Activated B cell treated with CpG ODN at 0.5 μM for 24 hours (primary cell): ENCODE measurements around the gene GPR3. TPM values are rescaled to one million over a fixed set of nuclear protein-coding genes. Genes with fewer than 3 reads are reported as not detected.

Source experiments
- ATAC-seq: fragments of 200-7000 bp; cut with Tn5 transposase; one replicate; pipeline ENCODE4 v1.10.0; 2021; ENCODE audit warnings: low read depth, mild to moderate bottlenecking, moderate library complexity
- CTCF ChIA-PET: fragments of 350-600 bp; sonication (Branson Sonifier 250); formaldehyde crosslinking; loops from one replicate; lab custom pipeline; 2021; ENCODE audit warnings: antibody characterized with exemption; lab: Charles Lee
- POLR2A ChIA-PET: fragments of 350-600 bp; sonication (Branson Sonifier 250); formaldehyde crosslinking; loops from one replicate; lab custom pipeline; 2021; ENCODE audit warnings: antibody characterized with exemption; lab: Charles Lee
- DNase-seq: peaks from one replicate; pipeline ENCODE4 v3.0.0; 2022
- H3K27ac Mint-ChIP-seq: one replicate; pipeline ENCODE4 v1.8.0; 2020; ENCODE audit warnings: mixed read lengths
- H3K27me3 Mint-ChIP-seq: one replicate; pipeline ENCODE4 v1.8.0; 2021; ENCODE audit warnings: mixed read lengths
- H3K36me3 Mint-ChIP-seq: one replicate; pipeline ENCODE4 v1.8.0; 2021; ENCODE audit warnings: low read depth, mixed read lengths
- H3K4me1 Mint-ChIP-seq: one replicate; pipeline ENCODE4 v1.8.0; 2021; ENCODE audit warnings: mixed read lengths
- H3K4me3 Mint-ChIP-seq: one replicate; pipeline ENCODE4 v1.8.0; 2020; ENCODE audit warnings: mild to moderate bottlenecking, mixed read lengths
- H3K9me3 Mint-ChIP-seq: one replicate; pipeline ENCODE4 v1.8.0; 2020; ENCODE audit warnings: mixed read lengths
- CTCF ChIP-seq: fragments of 200-600 bp; IDR thresholded peaks from one replicate; pipeline ENCODE4 v1.8.0; 2022; ENCODE audit warnings: antibody characterized with exemption, mild to moderate bottlenecking
- intact Hi-C: fragments of 100-400 bp; cut with micrococcal nuclease; formaldehyde crosslinking; loops from one replicate; pipeline ENCODE4 v1.15.1; 2024
- total RNA-seq: library from RNA; stranded (reverse); gene quantifications from 2 replicates; pipeline ENCODE4 v1.2.3, GENCODE V29; 2022

The GPR3 gene
- total RNA-seq, 1 donor from 2014 or later = 0.11 TPM

DNA sequence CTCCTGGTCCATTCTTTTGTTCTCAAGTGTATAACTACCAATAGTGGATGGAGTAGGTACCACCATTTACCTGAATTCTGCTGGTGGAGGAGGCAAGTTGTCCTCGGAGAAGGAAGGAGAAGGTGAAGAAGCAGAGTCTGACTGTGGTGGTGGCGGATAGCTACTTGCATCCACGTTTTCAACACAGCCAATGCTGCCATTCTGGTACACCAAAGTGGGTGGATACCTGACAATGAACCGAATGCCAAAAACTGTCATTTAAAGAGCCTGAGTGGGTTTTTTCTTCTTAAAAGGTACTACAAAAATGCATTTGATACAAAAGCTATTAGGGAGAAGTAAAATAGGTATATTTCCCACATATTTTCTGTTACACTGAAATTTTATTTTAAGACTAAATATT lies 20.1 kb downstream of the GPR3 start:
- TF ChIP-seq CTCF = no peak
- Mint-ChIP-seq H3K27me3 (no peaks in the 10 kb centered on the region), H3K27ac (peak overlapping the region; percentile 53), H3K4me3 (no peak overlapping the region), H3K36me3 (peaks cover 91% of the 10 kb centered on the region), H3K4me1 (peaks cover 44% of the 10 kb centered on the region), H3K9me3 (no peaks in the 10 kb centered on the region)
- ChIA-PET POLR2A (interaction anchor here (1.6 kb wide), 1 partner anchor 113 kb away, joined by 3 read pairs; no protein-coding TSS in a partner anchor), CTCF (interaction anchor here (0.7 to 1.0 kb wide), 2 partner anchors 33 to 257 kb away, joined by 3 to 6 read pairs; no protein-coding TSS in a partner anchor)
- intact Hi-C loops = no loop called here
- no peak for ATAC-seq
- no peak for DNase-seq

- ATAC-seq = no peak
- Mint-ChIP-seq H3K36me3 (peaks cover 88% of the 10 kb centered on the region), H3K9me3 (no peaks in the 10 kb centered on the region), H3K27me3 (no peaks in the 10 kb centered on the region), H3K4me1 (peaks cover 44% of the 10 kb centered on the region), H3K4me3 (no peak overlapping the region), H3K27ac (peak overlapping the region; percentile 53)
- DNase-seq = no peak
- ChIA-PET POLR2A (interaction anchor here (0.8 to 1.6 kb wide), 2 partner anchors 113 to 143 kb away, joined by 3 to 6 read pairs; no protein-coding TSS in a partner anchor), CTCF (interaction anchor here (0.7 to 1.0 kb wide), 3 partner anchors 9 to 256 kb away, joined by 3 to 6 read pairs (median 4); no protein-coding TSS in a partner anchor)
- TF ChIP-seq CTCF = no peak
- intact Hi-C loops = no loop called here
These were observed 20.6 kb downstream of the GPR3 start for GRCh38 chr1:27413004-27413403.

DNA sequence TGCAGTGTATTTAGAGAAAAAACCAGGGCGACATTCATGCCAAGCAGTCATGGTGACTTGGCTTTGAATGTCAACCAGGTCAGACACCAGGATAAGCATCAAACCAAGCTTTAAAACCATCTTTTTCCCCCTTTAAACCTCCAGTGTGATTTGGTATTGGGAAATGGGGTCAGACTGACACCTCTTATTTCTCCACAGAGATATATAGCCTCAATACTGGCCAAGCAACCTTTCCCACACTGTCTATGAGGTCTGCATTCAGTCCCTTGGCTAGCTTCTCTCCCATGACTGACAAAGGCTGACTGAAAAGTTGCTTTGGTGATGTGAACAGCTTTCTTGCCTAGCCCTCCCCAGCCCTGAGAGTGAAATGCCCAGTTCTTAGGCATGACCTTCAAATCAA lies 21.7 kb downstream of the GPR3 start:
- ChIA-PET CTCF (interaction anchor here (0.8 to 1.8 kb wide), 4 partner anchors 10 to 255 kb away, joined by 3 to 5 read pairs (median 4); partner anchors contain the start of gene AHDC1), POLR2A (interaction anchor here (0.6 to 1.2 kb wide), 2 partner anchors 78 to 111 kb away, joined by 3 to 4 read pairs; no protein-coding TSS in a partner anchor)
- Mint-ChIP-seq H3K4me3 (no peak overlapping the region), H3K27me3 (no peaks in the 10 kb centered on the region), H3K4me1 (peaks cover 48% of the 10 kb centered on the region), H3K36me3 (peaks cover 89% of the 10 kb centered on the region), H3K27ac (peak overlapping the region; percentile 42), H3K9me3 (no peaks in the 10 kb centered on the region)
- intact Hi-C loops = no loop called here
- ATAC-seq (no peak), DNase-seq (no peak)
- TF ChIP-seq CTCF = no peak

DNA sequence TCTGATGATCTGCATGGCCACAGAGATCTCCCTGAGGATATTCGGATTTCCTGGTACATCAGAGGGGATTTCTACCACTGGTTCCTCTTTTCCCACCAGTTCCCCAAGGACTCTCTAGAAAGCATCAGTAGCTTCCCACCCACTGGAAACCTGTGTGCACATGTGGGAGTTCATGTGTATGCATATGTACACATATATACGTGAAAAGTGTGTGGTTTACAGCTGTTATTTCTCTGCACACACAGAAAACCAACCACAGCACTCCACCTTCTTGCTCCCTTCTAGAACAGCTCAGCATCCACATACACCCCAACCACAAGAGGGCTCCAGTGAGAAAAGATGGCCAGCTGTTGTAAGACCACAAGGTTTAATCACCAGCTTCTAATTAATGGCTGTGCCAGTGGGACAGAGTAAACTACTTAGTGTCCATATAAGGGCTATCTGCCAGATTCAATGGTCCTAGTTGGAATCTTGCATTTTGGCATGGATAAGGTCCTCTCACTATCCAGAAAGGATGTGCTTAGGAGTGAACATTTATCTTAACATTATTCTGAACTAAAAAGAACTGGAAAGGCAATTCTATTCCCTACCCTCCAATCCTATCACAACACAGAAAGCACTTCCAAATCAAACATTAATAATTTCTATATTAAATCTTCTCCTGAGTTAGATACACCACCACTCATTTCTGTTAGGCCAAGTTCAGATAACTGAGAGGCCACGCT lies 24.1 kb downstream of the GPR3 start:
- Mint-ChIP-seq H3K9me3 (no peaks in the 10 kb centered on the region), H3K4me3 (peak overlapping the region; percentile 32), H3K4me1 (peaks cover 55% of the 10 kb centered on the region), H3K27ac (peak overlapping the region; percentile 89), H3K36me3 (peaks cover 73% of the 10 kb centered on the region), H3K27me3 (no peaks in the 10 kb centered on the region)
- POLR2A ChIA-PET = interaction anchor here (0.5 to 2.3 kb wide), 13 partner anchors 11 to 188 kb away, joined by 3 to 11 read pairs (median 4); partner anchors contain the start of genes AHDC1 and WASF2
- CTCF ChIA-PET = interaction anchor here (0.5 to 2.2 kb wide), 32 partner anchors 8 to 246 kb away, joined by 3 to 24 read pairs (median 4); partner anchors contain the start of genes AHDC1 and WASF2
- intact Hi-C loops = loop anchor here (1.0 to 2.0 kb wide), 6 partner anchors 13 to 190 kb away; partner anchors contain the start of gene WASF2
- ATAC-seq = peak; percentile 52
- TF ChIP-seq CTCF = no peak
- no peak for DNase-seq

DNA sequence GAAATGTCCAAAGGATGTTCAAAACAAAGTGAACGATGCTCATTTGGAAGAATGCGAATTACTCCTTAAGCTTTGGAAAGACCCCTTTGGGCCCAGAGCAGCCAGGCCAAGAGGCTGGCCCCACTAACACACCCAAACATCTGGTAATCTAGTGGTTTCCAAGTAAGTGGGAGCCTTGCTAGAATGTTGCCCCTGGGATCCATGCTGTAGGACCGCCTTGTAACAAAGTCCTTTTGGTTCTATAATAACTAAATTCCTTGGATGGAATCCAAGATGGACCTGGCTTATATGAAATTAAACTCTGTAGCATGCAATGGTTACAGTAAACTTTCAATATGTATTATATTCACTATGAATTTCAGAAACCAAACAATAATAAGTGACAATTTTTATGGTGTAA lies 25.3 kb downstream of the GPR3 start:
- CTCF ChIA-PET = interaction anchor here (0.6 to 1.2 kb wide), 5 partner anchors 13 to 245 kb away, joined by 3 to 4 read pairs (median 3); no protein-coding TSS in a partner anchor
- Mint-ChIP-seq H3K27me3 (no peaks in the 10 kb centered on the region), H3K9me3 (no peaks in the 10 kb centered on the region), H3K4me3 (no peak overlapping the region), H3K4me1 (peaks cover 57% of the 10 kb centered on the region), H3K27ac (peak overlapping the region; percentile 89), H3K36me3 (peaks cover 71% of the 10 kb centered on the region)
- DNase-seq = no peak
- TF ChIP-seq CTCF = no peak
- intact Hi-C loops = loop anchor here (2.0 kb wide), 1 partner anchor 13 kb away; no protein-coding TSS in a partner anchor
- POLR2A ChIA-PET = interaction anchor here (0.6 to 2.0 kb wide), 7 partner anchors 9 to 185 kb away, joined by 3 to 15 read pairs (median 5); partner anchors contain the start of gene WASF2
- ATAC-seq = no peak
